Hematopoietic multipotent progenitor cell treated with erythropoietin and hydrocortisone succinate and interleukin-3 and kit ligand, for 6 days (in vitro differentiated cells): ENCODE results near the gene SUPT3H.
A peak's percentile ranks its signal among the peaks of the same experiment; 100 is the strongest.
"Not testable (repeated sequence)": the region's sequence is repeated elsewhere in the genome, so short reads cannot be mapped to it uniquely, and the experiment has no call there.

Experiments
- DNase-seq: peaks from one replicate; pipeline ENCODE4 v3.0.0-alpha.2; 2015

The SUPT3H gene

DNA sequence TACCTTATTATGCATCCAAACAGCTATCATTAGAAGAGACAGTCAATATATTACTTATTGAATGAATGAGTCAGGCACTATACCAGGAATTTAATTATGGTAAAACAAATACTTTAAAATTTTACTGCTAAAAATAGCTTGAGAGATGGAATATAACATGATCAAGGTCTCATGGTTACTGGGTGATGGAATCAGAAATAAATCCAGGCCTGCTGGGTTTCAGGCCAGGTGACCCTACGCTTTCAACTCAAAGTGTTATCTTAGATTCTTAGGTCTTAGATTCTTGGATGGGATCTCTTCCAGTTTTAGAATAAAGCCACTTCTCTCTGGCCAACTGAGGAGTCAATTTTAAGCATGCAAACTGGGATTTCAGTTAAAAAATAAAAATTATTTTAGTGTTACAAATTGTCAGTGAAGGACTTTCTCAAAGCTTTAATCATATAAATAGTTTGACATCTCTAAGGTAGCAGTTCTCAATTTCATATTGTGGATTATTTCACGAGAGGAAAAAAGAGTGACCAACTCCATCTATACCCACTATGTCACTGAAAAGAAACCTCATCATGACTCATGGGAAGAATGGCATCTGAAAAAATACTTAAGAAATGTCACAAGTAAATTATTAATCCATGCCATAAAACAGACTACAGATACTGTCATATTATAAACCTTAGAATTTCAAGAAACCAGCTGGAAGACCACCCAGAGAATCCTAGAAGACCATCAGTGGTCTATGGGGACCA, 333.1 kb downstream of the SUPT3H start:
- no peak for DNase-seq

DNA sequence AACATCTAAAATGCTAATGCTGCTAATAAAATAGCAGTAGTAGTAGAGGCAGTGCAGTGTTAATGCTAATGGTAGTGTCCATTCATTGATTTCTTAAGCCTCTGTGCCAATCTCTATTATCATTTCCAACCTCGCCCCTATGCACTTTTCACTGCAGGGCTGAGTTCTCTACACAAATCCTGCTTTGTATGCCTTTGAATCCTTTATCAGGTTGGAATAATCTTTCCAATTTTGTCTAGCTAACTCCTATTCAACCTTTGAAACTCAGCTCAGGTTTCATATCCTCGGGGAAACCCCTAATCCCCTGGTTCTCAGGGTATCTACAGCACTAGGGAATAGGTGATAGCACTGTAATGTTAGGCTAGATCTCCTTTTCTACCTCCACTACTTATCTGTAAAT, 333.6 kb downstream of the SUPT3H start:
- no peak for DNase-seq

GRCh38 chr6:45042673-45043072, 335.1 kb downstream of the SUPT3H start:
- DNase-seq: not testable (repeated sequence)

- DNase-seq: no peak
These were observed 339.5 kb downstream of the SUPT3H start for GRCh38 chr6:45038226-45038625.

DNA sequence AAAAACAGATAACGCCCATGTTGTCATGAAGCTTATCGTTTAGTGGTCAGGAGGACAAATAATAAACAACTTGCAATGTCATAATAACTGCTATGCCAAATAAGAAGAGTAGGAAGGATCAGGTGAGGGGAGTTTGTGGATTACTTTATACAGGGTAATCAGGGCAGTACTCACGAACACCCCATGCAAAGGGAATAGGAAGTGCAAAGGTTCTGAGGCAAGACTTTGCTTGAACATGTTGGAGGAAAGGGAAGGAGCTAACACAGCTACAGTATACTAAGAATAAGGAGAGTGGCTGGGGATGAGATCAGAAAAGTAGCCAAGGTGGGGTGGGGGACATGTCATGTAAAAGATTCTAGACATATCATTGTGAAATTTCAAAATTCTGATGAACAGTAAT, 341.6 kb downstream of the SUPT3H start:
- DNase-seq: no peak

- no peak for DNase-seq
These were observed 345.3 kb downstream of the SUPT3H start for GRCh38 chr6:45032426-45032825.

- peak; percentile 30 for DNase-seq
These were observed 346.1 kb downstream of the SUPT3H start for GRCh38 chr6:45031601-45032000.

DNA sequence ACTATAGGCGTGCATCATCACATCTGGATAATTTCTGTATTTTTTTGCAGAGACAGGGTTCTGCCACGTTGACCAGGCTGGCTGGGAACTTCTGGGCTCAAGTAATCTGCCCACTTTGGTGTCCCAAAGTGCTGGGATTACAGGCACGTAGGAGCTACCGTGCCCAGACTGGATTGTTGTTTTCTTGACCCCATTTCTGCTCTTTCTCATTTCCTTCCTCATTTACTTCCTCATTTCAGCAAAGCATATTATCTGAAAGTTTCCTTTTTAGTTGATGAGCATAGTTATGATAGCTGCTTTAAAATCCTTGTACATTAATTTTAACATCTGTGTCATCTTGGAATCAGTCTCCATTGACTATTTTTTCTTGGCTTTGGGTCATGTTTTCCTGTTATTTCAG, 350.6 kb downstream of the SUPT3H start:
- DNase-seq: no peak

DNA sequence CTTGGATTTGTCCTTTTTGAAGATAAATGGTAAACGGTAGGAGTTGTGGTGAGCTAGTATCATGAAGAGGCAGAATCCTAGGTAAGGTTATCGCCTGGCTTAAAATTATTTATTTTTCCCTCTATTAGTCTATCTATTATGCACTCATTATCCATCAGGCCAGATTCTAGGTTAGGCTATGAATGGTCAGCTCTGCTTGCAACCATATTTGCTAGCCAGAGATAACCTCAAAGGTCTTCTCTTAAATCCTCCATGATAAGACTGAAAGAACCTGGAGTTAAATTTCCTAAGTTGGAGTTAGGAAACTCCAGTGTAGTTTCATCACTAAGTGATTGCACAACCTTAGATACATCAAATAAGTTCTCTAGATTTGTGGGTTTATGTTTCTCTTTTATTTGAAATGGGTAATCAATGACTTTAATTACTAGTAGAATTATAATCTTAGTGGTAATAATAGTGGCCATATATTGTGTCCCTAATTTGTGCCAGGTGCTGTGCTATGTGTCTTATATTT, 351.7 kb downstream of the SUPT3H start:
- DNase-seq: no peak

- DNase-seq: no peak
These were observed 353.1 kb downstream of the SUPT3H start for GRCh38 chr6:45024610-45025009.

DNA sequence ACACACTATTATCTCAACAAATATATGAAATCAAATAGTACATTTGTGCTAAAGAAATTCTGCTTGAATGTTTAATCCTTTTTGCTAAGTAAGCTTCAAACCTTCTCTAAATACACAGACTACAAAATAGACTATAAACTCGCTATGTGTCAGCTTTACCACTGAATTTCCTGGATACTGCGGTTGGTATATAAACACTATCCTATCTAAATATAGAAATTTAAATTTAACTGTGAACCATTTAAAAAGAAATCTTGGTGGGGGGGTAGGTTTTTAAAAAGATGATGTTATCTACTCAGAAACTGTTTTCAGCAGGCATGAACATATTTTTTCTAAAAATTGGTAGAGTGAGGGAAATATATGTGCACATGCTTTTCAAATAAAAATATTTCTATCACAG, 356.1 kb downstream of the SUPT3H start:
- peak; percentile 5 for DNase-seq

GRCh38 chr6:45012687-45013086, 365.0 kb downstream of the SUPT3H start:
- no peak for DNase-seq

DNA sequence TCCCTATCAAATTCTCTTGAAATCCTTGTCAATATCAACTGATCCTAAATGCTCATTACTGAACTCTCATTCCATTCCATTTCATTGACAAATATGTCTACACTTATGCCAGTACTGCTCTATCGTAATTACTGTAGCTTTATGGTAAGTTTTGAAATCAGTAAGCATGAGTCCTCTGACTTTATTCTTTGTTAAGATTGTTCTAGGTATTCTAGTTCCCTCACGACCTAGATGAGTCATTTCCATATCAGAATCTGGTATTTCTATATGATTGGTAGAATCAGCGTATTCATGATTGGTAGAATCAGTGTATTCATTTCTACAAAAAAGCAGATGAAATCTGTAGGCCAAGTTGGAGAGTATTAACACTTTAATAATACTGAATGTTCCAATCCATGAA, 368.2 kb downstream of the SUPT3H start:
- no peak for DNase-seq

GRCh38 chr6:45006893-45007292, 370.8 kb downstream of the SUPT3H start:
- no peak for DNase-seq

DNA sequence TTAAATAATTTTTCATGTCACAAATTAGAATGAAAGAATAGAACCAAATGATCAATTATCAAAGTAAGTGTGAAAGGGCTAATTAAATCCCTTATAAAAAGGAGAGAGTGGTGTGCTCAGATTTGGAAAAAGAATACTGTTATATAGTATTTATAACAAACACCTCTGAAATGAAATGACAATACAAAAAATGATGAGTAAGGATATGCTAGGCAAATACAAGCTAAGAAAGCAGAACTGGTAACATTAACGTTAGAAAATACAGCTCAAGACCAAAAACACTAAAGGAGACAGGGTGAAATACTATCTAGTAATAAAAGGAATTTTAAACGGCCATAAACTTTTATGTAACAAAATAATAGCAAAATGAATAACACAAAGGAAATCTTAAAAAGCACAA, 373.8 kb downstream of the SUPT3H start:
- DNase-seq: no peak

DNA sequence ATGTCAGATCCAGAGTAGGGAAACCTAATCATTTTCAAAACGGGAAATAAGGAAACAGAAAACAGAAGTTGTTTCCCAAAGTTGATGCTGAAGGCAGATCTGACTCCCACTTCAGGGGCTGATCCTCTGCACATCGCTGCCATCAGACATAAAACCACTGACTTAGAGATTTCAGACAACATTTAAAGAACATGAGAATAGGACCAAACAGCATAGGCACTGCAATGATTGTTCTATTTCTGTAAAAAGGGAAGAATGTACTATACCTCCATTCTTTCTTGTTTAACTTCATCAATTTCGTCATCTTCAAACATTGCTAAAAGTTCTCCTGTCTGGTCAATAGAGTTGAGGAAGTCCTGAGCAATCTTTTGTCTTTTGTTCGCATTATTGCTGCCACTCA, 374.3 kb downstream of the SUPT3H start:
- no peak for DNase-seq

- no peak for DNase-seq
These were observed 375.2 kb downstream of the SUPT3H start for GRCh38 chr6:45002390-45003105.

- DNase-seq: no peak
These were observed 376.1 kb downstream of the SUPT3H start for GRCh38 chr6:45001663-45002062.

- DNase-seq: no peak
These were observed 376.9 kb downstream of the SUPT3H start for GRCh38 chr6:45000833-45001232.

DNA sequence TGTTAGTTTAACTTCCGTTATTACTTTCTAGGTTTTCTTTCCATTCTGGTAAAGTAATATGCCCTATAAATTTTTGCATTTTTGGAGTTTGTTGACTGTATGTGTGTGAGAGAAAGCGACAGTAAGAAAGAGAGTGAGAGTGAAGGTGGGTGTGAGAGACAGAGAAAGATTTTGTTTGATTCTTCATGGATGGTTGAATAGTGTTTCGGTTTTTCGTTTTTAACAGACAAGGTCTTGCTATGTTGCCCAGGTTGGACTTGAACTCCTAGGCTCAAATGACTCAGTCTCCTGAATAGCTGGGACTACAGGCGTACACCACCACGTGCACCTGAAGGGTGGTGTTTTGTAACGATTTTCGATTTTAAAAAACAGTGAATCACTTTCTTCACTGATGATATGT, 378.7 kb downstream of the SUPT3H start:
- DNase-seq: no peak

GRCh38 chr6:44995486-44996132, 382.1 kb downstream of the SUPT3H start:
- DNase-seq: no peak

- DNase-seq: no peak
These were observed 388.3 kb downstream of the SUPT3H start for GRCh38 chr6:44989391-44989790.

- DNase-seq: no peak
These were observed 392.7 kb downstream of the SUPT3H start for GRCh38 chr6:44985006-44985405.
